GM18873 (cell line): ENCODE measurements around the gene HAGH.

Source experiments
- ATAC-seq: cut with Tn5 transposase; IDR thresholded peaks from one replicate; pipeline ENCODE4 v1.9.1; 2021; ENCODE audit warnings: mild to moderate bottlenecking, moderate library complexity, moderate number of reproducible peaks; ENCODE audit not compliant: unreplicated experiment, low FRiP score

Gene HAGH

DNA sequence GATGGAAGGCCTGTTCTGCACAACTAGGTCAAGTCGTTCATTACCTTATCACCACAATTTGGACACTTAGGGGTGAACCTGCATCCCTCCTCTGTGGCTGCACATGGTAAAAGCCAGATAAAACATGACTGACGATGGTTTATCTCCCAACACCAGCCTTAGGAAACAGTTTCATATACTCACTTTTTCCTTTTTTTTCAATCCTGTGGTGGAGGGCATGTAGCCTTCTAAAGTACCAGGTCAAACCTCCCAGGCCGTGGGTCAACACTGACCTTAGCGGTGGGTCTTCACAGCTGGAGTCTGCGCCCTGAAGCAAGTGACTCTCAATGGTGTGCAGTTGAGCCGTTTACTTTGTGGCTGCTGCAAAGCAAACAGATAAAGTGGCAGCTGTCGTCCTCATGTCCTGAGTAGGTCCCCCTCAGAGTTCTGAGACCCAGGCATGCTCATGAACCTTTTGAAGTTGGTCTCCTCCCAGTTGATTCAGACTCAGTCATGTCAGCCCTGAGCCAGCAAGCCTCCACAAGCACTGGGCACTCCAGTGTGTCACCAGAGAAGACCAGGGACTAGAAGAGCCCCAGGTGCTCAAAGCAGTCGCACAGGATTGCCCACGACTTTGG is 6.3 kb upstream of the HAGH start:
- no peak for ATAC-seq

- no peak for ATAC-seq
Measured at GRCh38 chr16:1831186-1832075, 4.8 kb upstream of the HAGH start.

GRCh38 chr16:1830213-1830612 is 3.6 kb upstream of the HAGH start:
- no peak for ATAC-seq

DNA sequence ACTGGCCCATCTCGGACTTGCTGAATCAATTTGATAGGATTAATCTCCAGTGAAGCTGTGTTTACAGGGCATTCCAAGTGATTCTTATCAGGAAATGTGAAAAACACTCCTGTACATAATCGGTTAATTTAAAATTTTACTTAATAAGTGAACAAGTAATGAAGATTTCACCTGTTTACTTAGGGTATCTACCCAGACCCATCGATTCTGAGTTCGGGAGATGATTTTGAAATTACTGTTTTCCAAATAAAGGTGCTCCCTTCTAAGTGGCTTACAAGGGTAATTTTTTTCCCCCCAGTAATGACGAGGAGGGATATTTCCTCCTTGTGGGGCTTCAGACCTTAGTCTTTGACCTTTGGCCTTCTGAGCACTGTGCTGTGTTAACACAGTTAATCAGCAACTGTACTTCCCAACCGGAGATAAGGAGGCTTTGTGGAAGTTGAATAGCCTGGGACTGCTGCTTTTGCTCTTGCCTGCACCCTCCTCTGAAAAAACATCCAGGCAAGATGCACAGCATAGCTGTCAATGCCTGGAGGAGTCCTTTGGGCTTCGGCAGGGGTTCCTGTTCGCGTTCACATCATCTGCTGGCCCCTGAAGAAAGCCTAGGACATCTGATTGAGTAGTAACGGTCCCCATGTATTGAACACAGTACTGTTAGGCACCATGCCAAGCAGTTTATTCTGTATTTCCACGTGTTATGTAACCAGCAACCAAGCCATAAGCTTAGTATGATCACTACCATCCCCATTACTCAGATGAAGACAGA is 2.2 kb upstream of the HAGH start:
- no peak for ATAC-seq

- peak; percentile 26 for ATAC-seq
Measured at GRCh38 chr16:1825864-1826690, 548 bp downstream of the HAGH start.

GRCh38 chr16:1825381-1825863 is 1.2 kb downstream of the HAGH start:
- ATAC-seq, result no peak

- no peak for ATAC-seq
Measured at GRCh38 chr16:1823821-1824220, 2.8 kb downstream of the HAGH start.

DNA sequence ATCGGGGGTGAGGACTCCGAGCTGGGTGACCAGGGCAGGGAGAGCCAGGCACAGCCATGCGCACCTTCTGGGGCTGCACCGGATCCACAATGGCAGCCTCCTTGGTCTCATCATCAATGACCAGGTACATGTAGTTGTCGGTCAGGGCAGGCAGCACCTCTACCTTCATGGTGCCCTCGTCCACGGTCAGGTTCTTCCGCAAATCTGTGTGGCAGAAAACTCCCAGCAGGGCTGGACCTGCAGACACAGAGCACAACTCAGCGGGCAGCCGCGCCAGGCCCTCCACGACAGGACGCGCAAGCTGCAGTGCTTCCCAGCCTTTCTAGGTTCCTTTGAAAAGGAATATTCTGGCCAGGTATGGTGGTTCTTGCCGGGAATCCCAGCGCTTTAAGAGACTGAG is 3.8 kb downstream of the HAGH start:
- no peak for ATAC-seq

- ATAC-seq, result no peak
Measured at GRCh38 chr16:1821861-1822611, 4.6 kb downstream of the HAGH start.

- ATAC-seq, result no peak
Measured at GRCh38 chr16:1820946-1821290, 5.7 kb downstream of the HAGH start.

DNA sequence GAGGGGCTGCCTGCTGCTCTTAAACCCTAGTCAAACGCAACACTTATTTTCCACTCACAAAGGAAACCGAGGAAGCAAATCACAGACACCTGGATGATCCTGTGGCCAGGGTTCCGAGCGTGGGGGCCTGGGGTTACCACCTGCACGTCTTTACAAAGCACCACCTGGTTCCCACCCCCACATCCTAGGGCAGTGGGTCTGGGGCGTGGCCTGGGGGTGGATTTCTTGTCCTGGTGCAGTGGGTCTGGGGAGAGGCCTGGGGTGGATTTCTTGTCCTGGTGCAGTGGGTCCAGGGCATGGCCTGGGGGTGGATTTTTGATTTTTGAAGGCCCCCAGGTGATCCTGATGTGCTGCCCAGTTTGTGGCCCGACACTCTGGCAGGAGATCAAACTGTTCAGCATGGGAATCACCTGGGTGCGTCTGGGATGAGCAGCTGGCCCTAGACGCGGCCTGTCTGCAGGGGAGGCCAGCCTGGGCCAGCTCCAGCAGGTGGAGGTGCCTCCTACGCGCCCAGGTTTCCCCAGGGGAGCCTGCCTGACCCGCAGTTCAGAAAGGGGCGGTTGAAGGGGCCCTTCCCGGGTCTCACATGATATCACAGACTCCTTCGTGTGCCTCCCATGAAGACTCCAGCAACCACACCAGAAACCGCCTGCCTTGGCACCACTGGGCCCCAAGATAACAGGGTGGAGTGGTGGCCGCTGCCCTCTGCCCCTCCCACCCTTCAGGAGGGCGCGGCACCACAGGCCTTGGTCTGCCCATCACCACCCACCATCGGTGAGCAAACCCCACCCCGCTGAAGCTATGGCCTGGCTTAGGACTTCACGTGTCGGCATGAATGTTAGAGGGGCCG is 6.3 kb downstream of the HAGH start:
- no peak for ATAC-seq

GRCh38 chr16:1819611-1820010 is 7.0 kb downstream of the HAGH start:
- no peak for ATAC-seq

GRCh38 chr16:1818873-1819525 is 7.6 kb downstream of the HAGH start:
- ATAC-seq, result no peak

- no peak for ATAC-seq
Measured at GRCh38 chr16:1818204-1818872, 8.3 kb downstream of the HAGH start.

DNA sequence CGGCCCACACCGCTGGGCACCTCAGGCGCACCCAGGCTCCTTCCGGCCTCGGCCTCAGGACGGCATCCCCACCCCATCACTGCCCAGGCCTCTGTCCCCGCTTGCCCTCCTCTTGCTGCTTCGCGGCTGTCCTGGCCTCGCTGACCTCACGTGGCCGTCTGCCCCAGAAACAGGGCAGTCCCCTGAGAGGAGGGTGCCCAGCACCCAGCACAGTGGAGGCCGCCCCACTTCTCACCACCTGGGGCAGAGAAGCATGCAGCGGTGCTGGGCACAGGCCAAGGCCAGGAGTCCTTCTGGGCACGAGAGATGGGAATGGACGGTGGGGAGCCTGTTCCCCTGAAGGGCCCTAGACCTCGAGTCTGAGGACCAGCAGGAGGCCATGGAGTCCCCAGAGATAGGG is 8.9 kb downstream of the HAGH start:
- ATAC-seq, result no peak

DNA sequence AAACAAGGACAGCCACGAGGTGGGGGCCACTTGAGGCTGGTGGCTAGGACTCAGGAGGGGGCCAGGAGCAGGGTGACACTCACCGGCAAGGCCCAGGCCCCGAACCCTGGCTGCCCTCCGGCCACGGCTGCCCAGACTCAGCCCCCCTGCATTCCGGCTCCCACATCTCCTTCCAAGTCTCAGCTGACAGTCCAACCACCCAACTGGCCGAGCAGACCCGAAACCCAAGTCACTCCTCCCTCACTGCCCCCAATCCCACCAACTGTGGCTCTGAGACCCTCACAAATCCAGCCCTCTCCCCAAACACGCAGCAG is 9.4 kb downstream of the HAGH start:
- ATAC-seq, result no peak

DNA sequence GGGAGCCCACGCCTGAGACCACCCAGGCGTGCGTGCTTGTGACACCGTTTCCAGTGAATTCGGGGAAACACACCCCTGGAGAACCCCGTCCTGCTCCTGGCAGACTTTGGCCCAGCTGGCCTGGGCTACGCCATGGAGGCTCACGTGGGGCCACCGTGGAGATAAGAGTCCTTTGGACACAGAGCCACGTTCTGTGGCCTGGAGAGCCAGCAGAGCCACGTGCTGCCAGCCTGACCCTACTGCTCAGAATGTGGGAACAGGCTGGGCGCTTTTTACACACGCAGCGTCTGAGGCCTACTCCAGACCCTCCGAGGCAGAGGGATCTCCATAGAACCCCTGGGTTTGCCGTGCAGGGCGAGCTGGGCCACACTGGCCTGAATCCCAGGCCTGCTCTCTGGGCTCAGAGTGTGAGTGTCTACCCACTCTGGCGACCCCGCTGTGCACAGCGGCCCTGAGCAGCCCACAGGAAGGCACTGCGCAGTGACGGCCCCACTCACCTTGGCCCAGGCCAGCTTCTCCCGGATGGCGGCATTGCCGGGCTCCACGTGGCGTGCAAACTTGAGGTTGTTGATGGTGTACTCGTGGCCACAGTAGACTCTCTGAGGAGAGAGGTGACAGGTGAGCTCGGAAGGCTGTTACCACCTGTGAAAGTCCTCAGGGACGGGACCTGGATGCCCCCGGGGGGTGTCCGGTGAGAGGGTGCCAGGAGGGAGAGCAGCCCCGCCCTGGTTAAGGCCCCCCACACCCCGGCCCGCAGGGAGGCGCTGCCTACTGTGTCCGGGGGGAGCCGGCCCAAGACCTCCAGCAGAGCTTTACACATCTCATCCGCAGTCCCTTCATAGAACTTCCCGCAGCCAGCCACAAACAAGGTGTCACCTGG is 10.0 kb downstream of the HAGH start:
- ATAC-seq, result no peak
